ENCODE measurements around the gene KSR2.

The KSR2 gene

DNA sequence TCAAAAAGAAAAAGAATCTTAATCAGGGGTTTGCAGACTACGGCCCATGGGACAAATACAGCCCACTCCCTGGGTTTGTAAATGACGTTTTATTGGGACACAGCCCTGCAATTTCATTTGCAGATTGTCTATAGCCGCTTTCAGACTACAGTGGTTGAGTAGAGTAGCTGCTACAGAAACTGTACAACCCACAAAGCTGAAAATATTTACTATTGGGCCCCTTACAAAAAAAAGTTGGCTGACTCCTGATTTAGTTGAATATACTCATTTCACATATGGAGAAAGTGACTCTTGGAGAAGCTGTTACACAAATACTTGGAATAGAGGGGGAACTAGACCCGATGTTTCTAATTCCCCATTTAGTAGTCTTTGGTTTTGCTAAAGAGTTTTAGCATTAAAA, 444.8 kb downstream of the KSR2 start:
- no peak overlapping the region for H3K27ac Mint-ChIP-seq
- H3K4me1 Mint-ChIP-seq = no peaks in the 10 kb centered on the region
- H3K4me3 Mint-ChIP-seq = no peak overlapping the region
- ATAC-seq = no peak
- DNase-seq = no peak
- H3K27me3 Mint-ChIP-seq = no peaks in the 10 kb centered on the region
- H3K9me3 Mint-ChIP-seq = peaks cover 0 to under 1% of the 10 kb centered on the region in 2 donors

GRCh38 chr12:117522559-117522958, 446.2 kb downstream of the KSR2 start:
- no peak for ATAC-seq
- DNase-seq = no peak
- Mint-ChIP-seq H3K27me3 (no peaks in the 10 kb centered on the region), H3K27ac (no peak overlapping the region), H3K9me3 (peaks cover 0 to 6% of the 10 kb centered on the region in 2 donors), H3K4me3 (no peak overlapping the region), H3K4me1 (no peaks in the 10 kb centered on the region)

DNA sequence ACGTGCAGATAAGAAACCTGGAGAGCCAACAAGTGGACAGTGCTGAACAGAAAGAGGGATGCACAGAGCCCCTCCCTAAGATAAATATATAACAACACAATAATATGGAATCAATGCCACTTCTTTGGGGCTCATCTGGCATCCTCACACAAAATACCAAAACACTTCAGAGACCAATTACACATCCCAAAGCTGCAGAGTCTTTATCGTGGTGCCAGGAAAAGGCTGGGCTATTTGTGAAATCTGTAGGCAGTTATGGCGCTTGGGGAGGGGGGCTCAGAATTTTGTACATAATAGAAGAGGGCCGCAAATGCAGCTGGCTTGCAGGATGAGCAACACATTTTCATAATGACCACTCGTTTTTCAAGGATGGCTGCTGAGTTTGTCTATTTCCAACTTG, 446.9 kb downstream of the KSR2 start:
- H3K9me3 Mint-ChIP-seq = peaks cover 4 to 6% of the 10 kb centered on the region in 2 donors
- H3K4me1 Mint-ChIP-seq = no peaks in the 10 kb centered on the region
- no peaks in the 10 kb centered on the region for H3K27me3 Mint-ChIP-seq
- no peak for DNase-seq
- no peak for ATAC-seq
- no peak overlapping the region for H3K27ac Mint-ChIP-seq
- no peak overlapping the region for H3K4me3 Mint-ChIP-seq

GRCh38 chr12:117521346-117521745, 447.4 kb downstream of the KSR2 start:
- no peaks in the 10 kb centered on the region for H3K27me3 Mint-ChIP-seq
- DNase-seq = no peak
- no peak for ATAC-seq
- H3K9me3 Mint-ChIP-seq = peaks cover 4 to 6% of the 10 kb centered on the region in 2 donors
- H3K4me1 Mint-ChIP-seq = no peaks in the 10 kb centered on the region
- no peak overlapping the region for H3K27ac Mint-ChIP-seq
- no peak overlapping the region for H3K4me3 Mint-ChIP-seq

- H3K4me1 Mint-ChIP-seq = no peaks in the 10 kb centered on the region
- no peak for ATAC-seq
- H3K9me3 Mint-ChIP-seq = peaks cover 4 to 6% of the 10 kb centered on the region in 2 donors
- no peak overlapping the region for H3K4me3 Mint-ChIP-seq
- H3K27ac Mint-ChIP-seq = peak overlapping the region in 1 of 2 donors; percentile 14
- DNase-seq = no peak
- no peaks in the 10 kb centered on the region for H3K27me3 Mint-ChIP-seq
Measured at GRCh38 chr12:117518594-117519270, 450.1 kb downstream of the KSR2 start.

DNA sequence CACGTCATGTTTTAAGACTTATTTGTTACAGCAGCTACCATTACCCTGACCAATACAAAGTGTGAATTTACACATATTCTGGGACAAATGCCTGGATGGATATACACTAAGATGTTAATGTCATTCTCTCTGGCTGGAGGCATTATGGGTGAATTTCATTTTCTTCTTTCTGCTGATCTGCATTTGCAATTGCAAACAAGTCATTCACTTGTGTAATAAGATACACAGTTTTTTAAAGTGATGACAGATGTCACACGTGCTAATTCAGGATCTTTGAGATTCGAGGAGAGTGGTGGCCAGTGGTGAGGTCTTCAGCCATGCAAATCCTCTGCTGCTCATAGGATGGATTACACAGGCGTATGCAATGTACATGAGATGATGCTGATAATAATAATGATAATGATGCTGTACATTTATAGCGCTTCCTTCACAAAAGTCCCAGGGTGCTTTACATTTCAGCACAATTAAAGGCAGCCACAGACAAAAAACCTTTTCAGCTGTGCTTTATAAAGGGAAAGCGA, 451.5 kb downstream of the KSR2 start:
- Mint-ChIP-seq H3K27me3 (no peaks in the 10 kb centered on the region), H3K27ac (no peak overlapping the region), H3K9me3 (peaks cover 4 to 6% of the 10 kb centered on the region in 2 donors), H3K4me3 (no peak overlapping the region), H3K4me1 (no peaks in the 10 kb centered on the region)
- ATAC-seq = no peak
- no peak for DNase-seq

GRCh38 chr12:117516034-117516433, 452.8 kb downstream of the KSR2 start:
- no peak for DNase-seq
- Mint-ChIP-seq H3K9me3 (peaks cover 4 to 6% of the 10 kb centered on the region in 2 donors), H3K4me1 (no peaks in the 10 kb centered on the region), H3K27ac (no peak overlapping the region), H3K27me3 (no peaks in the 10 kb centered on the region), H3K4me3 (no peak overlapping the region)
- no peak for ATAC-seq

DNA sequence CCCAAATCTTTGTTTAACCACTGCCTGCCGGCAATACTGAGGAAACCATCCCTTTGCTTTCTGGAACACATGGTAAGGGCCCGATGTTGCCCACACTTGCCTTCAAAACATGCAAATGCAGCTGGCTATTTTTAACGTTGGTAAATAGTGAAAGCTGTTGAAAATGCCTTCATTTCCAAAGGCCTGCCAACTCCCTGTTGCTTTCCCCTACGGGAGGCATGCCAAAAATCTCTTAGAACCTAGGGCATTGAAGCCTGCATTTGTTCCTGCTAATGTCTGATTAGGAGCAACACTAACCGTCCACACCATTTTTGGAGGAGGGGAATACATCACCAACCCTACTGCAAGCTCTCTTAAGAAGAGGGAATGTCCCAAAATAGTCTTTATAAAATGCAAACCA, 454.8 kb downstream of the KSR2 start:
- no peak for ATAC-seq
- Mint-ChIP-seq H3K27ac (no peak overlapping the region), H3K4me1 (no peaks in the 10 kb centered on the region), H3K4me3 (no peak overlapping the region), H3K9me3 (peaks cover 4 to 9% of the 10 kb centered on the region in 2 donors), H3K27me3 (no peaks in the 10 kb centered on the region)
- no peak for DNase-seq

DNA sequence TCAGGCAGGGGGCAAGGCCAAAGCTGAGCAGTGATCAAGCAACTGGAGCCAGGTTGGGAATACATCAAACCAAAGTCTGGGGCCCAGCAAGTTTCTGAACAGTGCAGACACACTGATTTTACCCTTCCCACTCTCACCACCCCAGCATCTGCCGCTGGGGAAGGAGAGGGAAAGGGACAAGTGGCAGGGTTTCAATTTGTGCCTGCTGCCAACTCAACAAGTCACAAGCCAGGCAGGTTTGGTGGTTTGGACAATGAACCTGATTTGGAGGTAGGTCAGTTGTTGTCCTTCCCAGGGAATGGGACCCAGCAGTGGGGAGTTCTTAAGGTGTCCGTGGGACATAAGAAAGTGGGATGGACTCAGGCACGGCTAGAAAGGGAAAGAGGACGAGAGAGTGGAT, 455.4 kb downstream of the KSR2 start:
- Mint-ChIP-seq H3K9me3 (peaks cover 4 to 9% of the 10 kb centered on the region in 2 donors), H3K27me3 (no peaks in the 10 kb centered on the region), H3K4me1 (no peaks in the 10 kb centered on the region), H3K4me3 (no peak overlapping the region), H3K27ac (no peak overlapping the region)
- DNase-seq (no peak), ATAC-seq (no peak)

- no peak overlapping the region for H3K27ac Mint-ChIP-seq
- no peaks in the 10 kb centered on the region for H3K4me1 Mint-ChIP-seq
- ATAC-seq = no peak
Measured at GRCh38 chr12:117508468-117508867, 460.3 kb downstream of the KSR2 start.

GRCh38 chr12:117507548-117507947, 461.2 kb downstream of the KSR2 start:
- ATAC-seq (no peak), DNase-seq (no peak)
- H3K27ac Mint-ChIP-seq = no peak overlapping the region
- no peak overlapping the region for H3K4me3 Mint-ChIP-seq
- no peaks in the 10 kb centered on the region for H3K27me3 Mint-ChIP-seq
- H3K9me3 Mint-ChIP-seq = peaks cover 0 to 16% of the 10 kb centered on the region in 2 donors
- H3K4me1 Mint-ChIP-seq = no peaks in the 10 kb centered on the region

More at GRCh38 chr12:117508468-117508867, 460.3 kb downstream of the KSR2 start:
- Mint-ChIP-seq H3K9me3 (peaks cover 0 to 16% of the 10 kb centered on the region in 2 donors), H3K27me3 (no peaks in the 10 kb centered on the region), H3K4me3 (no peak overlapping the region)
- DNase-seq = no peak

GRCh38 chr12:117506333-117506732, 462.5 kb downstream of the KSR2 start:
- H3K27me3 Mint-ChIP-seq = no peaks in the 10 kb centered on the region
- H3K4me1 Mint-ChIP-seq = no peaks in the 10 kb centered on the region
- peaks cover 0 to 16% of the 10 kb centered on the region in 2 donors for H3K9me3 Mint-ChIP-seq
- no peak overlapping the region for H3K27ac Mint-ChIP-seq
- no peak overlapping the region for H3K4me3 Mint-ChIP-seq
- no peak for ATAC-seq
- DNase-seq = no peak

GRCh38 chr12:117502633-117503032, 466.2 kb downstream of the KSR2 start:
- ATAC-seq = no peak

DNA sequence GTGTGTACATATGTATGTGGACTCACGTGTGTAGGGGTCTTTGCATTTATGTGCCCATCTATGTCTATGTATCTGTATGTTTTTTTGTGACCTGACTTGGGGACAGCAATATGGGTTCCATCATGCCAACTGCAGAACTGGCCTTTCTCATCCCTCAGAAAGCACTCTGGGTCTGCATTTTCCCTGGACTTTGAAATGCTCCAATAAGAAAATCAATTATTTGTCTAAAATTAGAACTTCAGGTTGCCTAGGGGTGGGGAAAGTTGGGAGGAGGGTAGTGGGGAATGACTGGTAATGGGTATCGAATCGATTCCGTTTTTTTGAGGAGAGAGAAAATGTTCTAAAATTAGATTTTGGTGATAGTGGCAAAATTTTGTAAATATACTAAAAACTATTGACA, 466.6 kb downstream of the KSR2 start:
- ATAC-seq (no peak), DNase-seq (no peak)
- Mint-ChIP-seq H3K27me3 (peaks cover 9% of the 10 kb centered on the region), H3K27ac (peak overlapping the region in 1 of 2 donors; percentile 43), H3K4me3 (no peak overlapping the region), H3K4me1 (no peaks in the 10 kb centered on the region), H3K9me3 (peaks cover 0 to 7% of the 10 kb centered on the region in 2 donors)

More at GRCh38 chr12:117502633-117503032, 466.2 kb downstream of the KSR2 start:
- DNase-seq = no peak
- Mint-ChIP-seq H3K27ac (no peak overlapping the region), H3K9me3 (peaks cover 0 to 7% of the 10 kb centered on the region in 2 donors), H3K27me3 (peaks cover 9% of the 10 kb centered on the region), H3K4me3 (no peak overlapping the region), H3K4me1 (no peaks in the 10 kb centered on the region)

GRCh38 chr12:117501076-117501869, 467.5 kb downstream of the KSR2 start:
- H3K4me3 Mint-ChIP-seq = no peak overlapping the region
- no peak for ATAC-seq
- H3K9me3 Mint-ChIP-seq = peaks cover 0 to 7% of the 10 kb centered on the region in 2 donors

More at GRCh38 chr12:117501076-117501869, 467.5 kb downstream of the KSR2 start:
- Mint-ChIP-seq H3K27ac (no peak overlapping the region), H3K4me1 (no peaks in the 10 kb centered on the region), H3K27me3 (peaks cover 9% of the 10 kb centered on the region)
- no peak for DNase-seq

All from stimulated activated naive CD8-positive, alpha-beta T cell treated with anti-CD3 and anti-CD28 coated beads, Interleukin-15, amount 100 ng/mL, for 72 hours (primary cell).